OCI-LY1 (cell line): ENCODE data around the gene GBF1.

Experiments used
- EZH2 ChIP-seq: fragments of 200-600 bp; sonication (generic), shearing (Covaris generic); IDR thresholded peaks from 2 replicates; pipeline ENCODE4 v1.8.0; 2017; ENCODE audit warnings: borderline replicate concordance, mixed run types, mild to moderate bottlenecking, antibody characterized with exemption, low read length, moderate library complexity, mixed read lengths
- TF ChIP-seq, protein P1 (sequence below): fragments of 200-600 bp; sonication (generic), shearing (Covaris generic); IDR thresholded peaks from 2 replicates; pipeline ENCODE4 v1.5.1; 2017; ENCODE audit warnings: mild to moderate bottlenecking, antibody characterized with exemption, low read length, moderate library complexity, mixed read lengths

DNA sequence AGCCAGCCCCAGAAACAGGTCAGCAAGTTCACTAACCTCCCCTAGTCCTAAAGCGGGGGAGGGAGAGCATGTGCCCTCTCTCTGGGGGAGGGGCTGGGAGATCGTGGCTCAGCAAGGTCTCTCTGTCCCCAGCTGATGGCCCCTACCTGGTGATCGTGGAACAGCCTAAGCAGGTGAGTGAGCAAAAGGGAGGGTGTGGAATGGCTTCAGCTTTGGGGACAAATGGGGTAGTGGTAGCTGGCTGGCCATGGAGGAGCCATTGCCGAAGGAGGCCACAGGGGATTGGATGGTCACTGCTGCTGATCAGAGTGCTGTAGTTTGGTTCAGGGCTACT, 151.0 kb downstream of the GBF1 start:
- TF ChIP-seq, protein P1, sequence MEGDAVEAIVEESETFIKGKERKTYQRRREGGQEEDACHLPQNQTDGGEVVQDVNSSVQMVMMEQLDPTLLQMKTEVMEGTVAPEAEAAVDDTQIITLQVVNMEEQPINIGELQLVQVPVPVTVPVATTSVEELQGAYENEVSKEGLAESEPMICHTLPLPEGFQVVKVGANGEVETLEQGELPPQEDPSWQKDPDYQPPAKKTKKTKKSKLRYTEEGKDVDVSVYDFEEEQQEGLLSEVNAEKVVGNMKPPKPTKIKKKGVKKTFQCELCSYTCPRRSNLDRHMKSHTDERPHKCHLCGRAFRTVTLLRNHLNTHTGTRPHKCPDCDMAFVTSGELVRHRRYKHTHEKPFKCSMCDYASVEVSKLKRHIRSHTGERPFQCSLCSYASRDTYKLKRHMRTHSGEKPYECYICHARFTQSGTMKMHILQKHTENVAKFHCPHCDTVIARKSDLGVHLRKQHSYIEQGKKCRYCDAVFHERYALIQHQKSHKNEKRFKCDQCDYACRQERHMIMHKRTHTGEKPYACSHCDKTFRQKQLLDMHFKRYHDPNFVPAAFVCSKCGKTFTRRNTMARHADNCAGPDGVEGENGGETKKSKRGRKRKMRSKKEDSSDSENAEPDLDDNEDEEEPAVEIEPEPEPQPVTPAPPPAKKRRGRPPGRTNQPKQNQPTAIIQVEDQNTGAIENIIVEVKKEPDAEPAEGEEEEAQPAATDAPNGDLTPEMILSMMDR: no peak
- TF ChIP-seq EZH2: no peak
